Heart right ventricle (tissue), 16 donors: ENCODE results near the gene KCTD19. TPM values are rescaled to one million over a fixed set of nuclear protein-coding genes. Genes with fewer than 3 reads are reported as not detected.

ENCODE experiments used
- ATAC-seq, 8 donors: fragments of 200-7000 bp; cut with Tn5 transposase; one replicate each; pipeline ENCODE4 v1.9.1; 2020; ENCODE audit warnings: mild to moderate bottlenecking in 8 of 8, moderate library complexity in 8 of 8, moderate number of reproducible peaks in 1 of 8
- DNase-seq, 2 donors: peaks; one replicate each; pipeline ENCODE4 v3.0.0-alpha.2; 2020
- H3K27ac ChIP-seq, 10 donors: fragments of 200-600 bp; sonication (generic) in 2 of 10; one replicate each; pipeline versions ENCODE4 v1.5.0 to v1.8.0; 2020 to 2022; ENCODE audit warnings: mild to moderate bottlenecking in 3 of 10
- H3K27me3 ChIP-seq, 7 donors: fragments of 200-600 bp; one replicate each; pipeline ENCODE4 v1.8.0; 2021 to 2022; ENCODE audit warnings: mild to moderate bottlenecking in 2 of 7
- H3K36me3 ChIP-seq, 9 donors: fragments of 200-600 bp; sonication (generic) in 1 of 9; one replicate each; pipeline versions ENCODE4 v1.5.0 to v1.8.0; 2020 to 2022; ENCODE audit warnings: mild to moderate bottlenecking in 2 of 9
- H3K4me1 ChIP-seq, 9 donors: fragments of 200-600 bp; sonication (generic) in 1 of 9; one replicate each; pipeline versions ENCODE4 v1.5.0 to v1.8.0; 2020 to 2022; ENCODE audit warnings: mild to moderate bottlenecking in 4 of 9
- H3K4me3 ChIP-seq, 10 donors: fragments of 200-600 bp; sonication (generic) in 2 of 10; one replicate each; pipeline versions ENCODE4 v1.5.0 to v1.8.0; 2020 to 2022; ENCODE audit warnings: mild to moderate bottlenecking in 7 of 10, moderate library complexity in 2 of 10
- H3K9me3 ChIP-seq, 11 donors: fragments of 200-600 bp in 10 of 11; sonication (generic) in 2 of 11; one replicate each; pipeline versions ENCODE4 v1.5.0 to v1.8.0; 2013 to 2022; ENCODE audit warnings: mild to moderate bottlenecking in 2 of 11, control low read depth in 1 of 11, moderate library complexity in 1 of 11
- WGBS, 2 donors: extraction: QIAGEN DNeasy Blood & Tissue Kit; methylation state at CpG; one replicate each; pipeline ENCODE4 v1.1.7; 2013; ENCODE audit warnings: inconsistent platforms in 1 of 2; 5-methylcytosine and 5-hydroxymethylcytosine counted together
- intact Hi-C, 10 donors: fragments of 100-400 bp; cut with DNase I; formaldehyde crosslinking; loops; one replicate each; pipeline versions ENCODE4 v1.11.1 to v1.14.2; 2022
- polyA plus RNA-seq, 2 donors: library from polyadenylated mRNA; stranded (reverse); fragments of 200-250 nt; gene quantifications; one replicate each; pipeline ENCODE4 v1.2.3, GENCODE V29; 2013
- total RNA-seq, 10 donors: library from RNA; stranded (reverse); fragmentation: NEBNext Ultra II Directional in 3 of 10; extraction: Animal tissue kit (Norgen Biotek cat#: 25700) in 3 of 10; gene quantifications; one replicate each; pipeline versions ENCODE4 v1.2.1 to v1.2.4, GENCODE V29; 2021 to 2023
- TF ChIP-seq, protein P1 (sequence below), 9 donors: fragments of 200-600 bp; sonication (generic) in 2 of 9; IDR thresholded peaks; one replicate each; pipeline versions ENCODE4 v1.5.0 to v1.8.0; 2021 to 2022; ENCODE audit warnings: antibody characterized with exemption in 9 of 9, mild to moderate bottlenecking in 5 of 9, moderate library complexity in 1 of 9
- donor health status: Arrhythmogenic right ventricular cardiomyopathy.
- donor health status: ischemic (EF 13 %, LVEDD 7.1; RV severe dilation, severe dysfunction).
- donor health status: healthy with polysubstance abuse.
- donor health status: DM: no; HTN: yes; CAD: no.
- donor health status: DM: no; HTN: no; CAD: no.
- donor health status: ischemic (EF 25% LVEDD 6.9; RV normal size, moderate dysfunction).
- donor health status: ischemic (EF 25% LVEDD 5.7; RV mildly dilated, moderate dysfunction).
- donor health status: healthy.
- donor health status: DM: yes; HTN: yes; CAD: no.
- donor health status: Ischemic cardiomyopathy.
- donor health status: ischemic (EF 35%, LVEDD 5.7; RV mildly dilated, moderate dysfunction).
- donor health status: nonischemic (EF 11% LVEDD 7.7; RV severe dilation, severe dysfunction).
- donor health status: DM: yes; HTN: yes; CAD: no.
- donor health status: PGD.
- donor health status: ischemic (EF 29% LVEDD 5.4; RV normal size, mild dysfunction).
- donor health status: nonischemic (EF 23%, LVEDD 6.1; RV moderate dilation, normal function).

Gene KCTD19
- total and polyA plus RNA-seq, 12 donors = 0.01 to 0.22 TPM; not detected in 10

DNA sequence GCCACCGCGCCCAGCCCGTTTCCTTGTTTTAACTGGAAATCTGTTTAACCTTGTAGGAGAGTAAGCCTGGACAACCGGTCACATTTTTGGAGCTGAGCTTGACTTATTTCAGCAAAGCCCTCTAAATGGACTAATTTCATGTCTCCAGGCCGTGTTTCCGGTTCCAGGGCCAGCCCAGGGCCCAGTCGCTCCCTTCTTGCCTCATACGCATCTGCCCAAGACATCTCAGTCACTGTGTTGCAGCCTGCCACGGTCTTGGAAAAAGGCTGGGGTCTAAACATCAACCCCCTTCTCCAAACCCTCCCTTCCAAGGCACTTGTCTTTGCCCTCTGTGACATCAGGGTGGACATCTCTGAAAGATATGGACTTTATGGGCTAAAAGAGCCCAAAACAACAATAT lies 28.3 kb downstream of the KCTD19 start:
- Histone ChIP-seq H3K27me3 (no peaks in the 10 kb centered on the region), H3K9me3 (no peaks in the 10 kb centered on the region), H3K4me3 (no peak overlapping the region), H3K36me3 (no peaks in the 10 kb centered on the region), H3K27ac (no peak overlapping the region), H3K4me1 (peaks cover 0 to 16% (median 11%) of the 10 kb centered on the region in 9 donors)
- TF ChIP-seq, protein P1, sequence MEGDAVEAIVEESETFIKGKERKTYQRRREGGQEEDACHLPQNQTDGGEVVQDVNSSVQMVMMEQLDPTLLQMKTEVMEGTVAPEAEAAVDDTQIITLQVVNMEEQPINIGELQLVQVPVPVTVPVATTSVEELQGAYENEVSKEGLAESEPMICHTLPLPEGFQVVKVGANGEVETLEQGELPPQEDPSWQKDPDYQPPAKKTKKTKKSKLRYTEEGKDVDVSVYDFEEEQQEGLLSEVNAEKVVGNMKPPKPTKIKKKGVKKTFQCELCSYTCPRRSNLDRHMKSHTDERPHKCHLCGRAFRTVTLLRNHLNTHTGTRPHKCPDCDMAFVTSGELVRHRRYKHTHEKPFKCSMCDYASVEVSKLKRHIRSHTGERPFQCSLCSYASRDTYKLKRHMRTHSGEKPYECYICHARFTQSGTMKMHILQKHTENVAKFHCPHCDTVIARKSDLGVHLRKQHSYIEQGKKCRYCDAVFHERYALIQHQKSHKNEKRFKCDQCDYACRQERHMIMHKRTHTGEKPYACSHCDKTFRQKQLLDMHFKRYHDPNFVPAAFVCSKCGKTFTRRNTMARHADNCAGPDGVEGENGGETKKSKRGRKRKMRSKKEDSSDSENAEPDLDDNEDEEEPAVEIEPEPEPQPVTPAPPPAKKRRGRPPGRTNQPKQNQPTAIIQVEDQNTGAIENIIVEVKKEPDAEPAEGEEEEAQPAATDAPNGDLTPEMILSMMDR (IDR thresholded peaks at IDR 0.05) = no peak
- DNase-seq (no peak), ATAC-seq (no peak)
- 96 to 97% methylated on average over 9 of the region's 9 CpGs for WGBS, 2 donors
- intact Hi-C loops = no loop called here

DNA sequence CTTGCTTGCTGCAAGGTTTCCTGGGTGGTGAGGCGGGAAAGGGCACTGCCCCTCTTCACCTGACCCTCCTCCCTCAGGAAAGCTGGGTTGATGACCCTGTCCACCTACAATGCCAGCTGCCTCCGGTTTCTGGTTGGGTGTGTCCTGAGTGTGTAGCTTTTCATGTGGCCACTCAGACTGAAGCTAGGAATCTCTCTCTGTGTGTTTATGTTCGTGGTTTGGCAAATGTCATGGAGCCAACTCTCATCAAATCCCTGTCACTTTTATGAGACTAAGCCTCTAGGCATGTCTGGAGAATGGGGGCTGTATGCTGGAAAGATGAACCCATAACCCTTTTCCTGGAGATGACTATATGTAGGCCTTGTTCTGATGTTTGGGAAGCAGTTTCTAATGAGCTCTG lies 30.1 kb downstream of the KCTD19 start:
- intact Hi-C loops = no loop called here
- ATAC-seq = no peak
- Histone ChIP-seq H3K4me1 (peaks cover 0 to 9% (median 4%) of the 10 kb centered on the region in 9 donors), H3K27me3 (no peaks in the 10 kb centered on the region), H3K36me3 (no peaks in the 10 kb centered on the region), H3K4me3 (no peak overlapping the region), H3K27ac (no peak overlapping the region), H3K9me3 (no peaks in the 10 kb centered on the region)
- whole genome bisulfite sequencing, 2 donors = 70 to 78% methylated on average over 3 of the region's 3 CpGs
- TF ChIP-seq, protein P1 (IDR thresholded peaks at IDR 0.05) = no peak
- no peak for DNase-seq

DNA sequence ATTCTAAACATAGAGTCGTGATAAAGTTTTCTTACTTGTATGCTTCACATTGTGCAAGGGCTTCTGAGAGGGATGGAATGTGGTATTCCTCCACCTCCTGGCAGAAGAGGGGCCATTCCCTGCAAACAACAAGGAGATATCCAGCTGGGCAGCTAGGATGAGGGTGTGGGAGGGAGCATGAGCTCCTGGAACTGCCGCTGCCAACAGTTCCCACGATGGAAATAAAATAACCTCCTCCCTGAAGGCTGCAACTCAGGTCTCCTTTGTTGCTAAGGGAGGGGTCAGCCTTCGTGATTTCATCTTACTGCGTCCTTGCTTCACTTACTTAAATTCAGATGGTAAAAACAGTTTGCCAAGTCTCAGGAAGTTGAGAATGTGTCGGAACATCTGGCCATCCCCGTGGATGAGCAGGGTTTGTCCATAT lies 31.6 kb downstream of the KCTD19 start:
- intact Hi-C loops = no loop called here
- DNase-seq (no peak), ATAC-seq (no peak)
- WGBS, 2 donors = 51 to 59% methylated on average over 7 of the region's 7 CpGs
- no peaks in the 10 kb centered on the region for H3K27me3 ChIP-seq
- H3K9me3 ChIP-seq = no peaks in the 10 kb centered on the region
- H3K27ac ChIP-seq = no peak overlapping the region
- H3K4me1 ChIP-seq = no peaks in the 10 kb centered on the region
- TF ChIP-seq, protein P1 (IDR thresholded peaks at IDR 0.05) = no peak
- no peak overlapping the region for H3K4me3 ChIP-seq
- no peaks in the 10 kb centered on the region for H3K36me3 ChIP-seq

DNA sequence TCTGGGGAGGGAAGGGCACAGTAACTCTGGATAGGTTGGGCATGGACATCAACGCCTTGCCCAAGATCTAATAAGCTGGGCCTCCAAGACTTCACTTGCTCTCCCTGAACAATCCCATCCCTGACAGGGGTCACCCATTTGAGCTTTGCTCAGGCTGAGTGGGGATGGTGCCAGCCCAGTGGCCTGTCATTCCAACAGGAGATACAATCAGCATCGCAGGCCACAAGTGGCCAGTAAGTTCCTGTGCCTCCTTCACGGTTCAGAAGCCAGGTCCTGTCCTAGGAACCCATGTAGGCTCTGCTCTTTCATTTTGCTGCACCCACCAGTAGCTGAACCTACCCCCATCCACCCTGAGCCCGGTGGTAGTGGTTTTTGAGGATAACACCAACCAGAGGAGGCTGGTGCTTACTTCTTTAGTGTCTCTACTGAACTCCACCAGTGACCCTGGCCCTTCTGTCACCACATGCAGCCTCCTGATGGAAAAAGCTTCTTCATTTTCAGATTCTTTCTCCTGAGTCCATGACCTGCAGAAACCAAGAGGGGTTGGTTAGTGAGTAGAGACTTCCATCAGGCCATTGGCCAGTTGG lies 32.3 kb downstream of the KCTD19 start:
- ATAC-seq = no peak
- no peaks in the 10 kb centered on the region for H3K4me1 ChIP-seq
- WGBS, 2 donors = 83 to 86% methylated on average over 4 of the region's 4 CpGs
- intact Hi-C loops = no loop called here
- TF ChIP-seq, protein P1 (IDR thresholded peaks at IDR 0.05) = no peak
- no peak overlapping the region for H3K4me3 ChIP-seq
- H3K27ac ChIP-seq = no peak overlapping the region
- no peaks in the 10 kb centered on the region for H3K9me3 ChIP-seq
- no peaks in the 10 kb centered on the region for H3K27me3 ChIP-seq
- H3K36me3 ChIP-seq = no peaks in the 10 kb centered on the region
- no peak for DNase-seq
